ENCODE results near the gene FARS2.
"Not testable (repeated sequence)": the region's sequence is repeated elsewhere in the genome, so short reads cannot be mapped to it uniquely, and the experiment has no call there.

Gene FARS2

DNA sequence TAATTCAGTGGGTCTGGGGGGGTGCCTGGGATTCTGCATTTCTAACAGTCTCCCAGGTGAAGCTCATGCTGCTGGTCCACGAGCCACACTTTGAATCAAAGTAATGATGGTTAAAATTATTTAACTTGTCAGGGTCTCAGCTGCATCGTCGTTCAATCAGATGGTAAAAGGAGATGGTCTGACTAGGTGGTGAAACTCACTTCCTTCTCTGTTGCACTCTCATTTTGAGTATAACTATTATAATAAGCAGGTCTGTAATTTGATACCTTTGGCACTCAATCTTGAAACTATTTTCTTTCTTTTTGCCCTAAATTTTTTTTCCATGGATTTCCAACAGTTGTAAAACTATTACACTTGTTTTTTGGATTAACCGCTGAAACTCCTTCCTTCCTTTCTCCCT is 292.5 kb downstream of the FARS2 start:
- no peak for DNase-seq

- no peak for DNase-seq
These were observed 292.9 kb downstream of the FARS2 start for GRCh38 chr6:5554226-5554625.

GRCh38 chr6:5556011-5556410 is 294.7 kb downstream of the FARS2 start:
- DNase-seq = no peak

DNA sequence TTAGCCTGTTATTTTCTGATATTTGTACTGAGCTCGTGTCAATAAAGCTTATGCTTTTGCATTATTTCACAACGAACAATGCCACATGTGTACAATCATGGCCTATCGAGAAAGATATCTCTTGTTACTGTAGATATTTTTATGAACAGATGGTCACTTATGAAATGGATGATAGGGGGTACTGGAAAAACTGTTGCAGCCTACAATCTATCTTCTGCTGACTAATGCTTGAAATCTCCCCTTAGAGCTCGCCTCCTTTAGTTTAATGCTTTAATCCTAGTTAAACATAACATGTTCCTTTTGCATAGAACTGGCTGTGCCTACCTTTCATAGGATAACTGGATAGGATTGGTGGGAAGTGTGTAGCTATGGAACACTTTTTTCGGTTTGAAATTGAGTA is 296.2 kb downstream of the FARS2 start:
- DNase-seq = no peak

GRCh38 chr6:5559651-5560050 is 298.3 kb downstream of the FARS2 start:
- no peak for DNase-seq

DNA sequence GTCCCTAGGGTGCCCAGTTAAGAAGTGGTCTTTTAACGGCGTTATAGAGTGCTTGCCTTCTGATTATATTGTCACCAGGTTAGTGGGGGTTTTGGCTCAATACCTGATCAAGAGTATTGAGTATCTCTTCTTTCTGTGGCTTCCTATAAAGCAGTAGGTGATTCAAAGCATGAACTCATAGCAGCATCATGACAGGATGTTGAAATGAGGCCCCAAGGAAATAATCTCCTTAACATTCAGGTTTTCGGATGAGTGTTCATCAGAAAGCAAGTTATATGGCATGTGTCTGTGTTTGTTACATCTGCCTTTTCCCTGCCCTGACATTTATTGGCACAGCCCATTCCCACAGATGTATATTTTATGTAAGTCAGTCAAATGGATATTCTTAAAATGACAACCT is 301.0 kb downstream of the FARS2 start:
- no peak for DNase-seq

DNA sequence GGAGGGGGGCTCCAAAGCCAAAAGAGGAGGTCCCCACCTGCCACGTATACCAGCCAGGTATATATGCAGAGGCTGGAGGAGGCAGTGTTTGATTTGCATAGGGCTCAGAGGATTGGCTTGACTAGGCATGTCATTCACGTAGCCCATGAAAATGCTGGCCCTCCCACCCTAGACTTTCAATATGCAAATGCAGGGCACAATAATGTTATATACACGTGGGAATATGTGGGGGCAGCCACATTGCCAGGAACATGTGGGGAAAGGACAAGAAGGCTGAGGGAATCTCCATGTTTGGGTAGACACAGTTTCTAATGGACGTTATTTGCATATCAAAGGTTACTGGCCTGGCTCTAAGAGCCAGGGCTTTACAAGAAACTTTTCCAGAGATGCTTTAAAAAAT is 301.8 kb downstream of the FARS2 start:
- no peak for DNase-seq

- DNase-seq = not testable (repeated sequence)
These were observed 303.4 kb downstream of the FARS2 start for GRCh38 chr6:5564746-5565145.

DNA sequence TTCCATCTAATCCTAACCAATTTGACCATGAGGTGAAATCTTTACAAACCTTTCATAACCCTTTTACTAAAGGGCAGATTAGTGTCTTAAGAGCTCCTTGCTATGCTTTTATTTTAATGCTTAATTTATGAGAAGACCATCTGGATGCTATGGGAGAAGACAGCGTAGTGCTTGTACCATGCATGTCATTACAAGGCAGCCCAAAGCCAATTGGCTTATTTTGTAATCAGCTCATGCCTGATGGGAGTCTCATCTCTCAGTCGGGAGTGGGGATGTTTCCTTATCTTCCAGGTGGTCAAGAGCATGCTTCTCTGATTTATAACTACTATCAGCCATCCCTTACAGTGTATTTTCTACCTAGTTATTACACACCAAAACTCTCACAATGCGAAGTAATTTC is 304.7 kb downstream of the FARS2 start:
- DNase-seq = no peak

GRCh38 chr6:5566718-5567117 is 305.4 kb downstream of the FARS2 start:
- DNase-seq = no peak

GRCh38 chr6:5567352-5567751 is 306.0 kb downstream of the FARS2 start:
- no peak for DNase-seq

DNA sequence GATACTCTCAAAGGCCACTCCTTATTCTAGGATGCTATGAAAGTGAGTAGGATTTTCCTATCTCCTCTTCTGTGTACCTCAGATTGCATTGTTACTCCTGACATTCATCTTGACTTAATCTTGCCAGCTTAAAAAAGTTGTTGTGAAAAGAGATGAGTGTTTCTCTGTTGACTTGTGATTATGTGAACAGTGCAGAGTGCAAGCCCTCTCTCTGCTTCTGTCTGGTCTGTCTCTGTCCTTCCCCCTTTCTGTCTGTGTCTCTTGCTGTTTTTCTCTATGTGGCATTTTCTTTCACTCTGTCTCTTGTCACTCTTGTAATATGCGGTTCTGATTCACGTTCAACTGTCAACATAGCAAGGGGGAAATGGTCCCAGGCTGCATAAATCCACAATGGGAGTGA is 306.6 kb downstream of the FARS2 start:
- no peak for DNase-seq

DNA sequence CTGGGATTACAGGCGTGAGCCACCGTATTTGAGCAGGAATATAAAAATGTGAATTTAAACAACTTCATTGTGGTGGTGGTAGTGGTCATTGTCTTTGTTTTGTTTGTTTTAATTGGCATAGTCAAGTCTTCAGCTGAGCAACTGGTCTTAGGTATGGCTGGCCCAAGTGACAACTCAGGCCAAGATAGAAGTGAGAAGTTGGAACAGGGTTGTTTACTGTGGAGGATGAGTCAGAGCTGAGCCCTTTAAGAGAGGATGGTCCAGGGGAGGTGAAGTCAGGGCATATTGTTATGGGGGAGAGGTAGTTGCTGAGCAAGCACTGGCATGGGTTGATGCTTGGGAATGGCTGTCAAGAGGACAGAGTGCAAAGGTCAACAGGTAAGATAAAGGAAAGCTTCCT is 308.2 kb downstream of the FARS2 start:
- no peak for DNase-seq

DNA sequence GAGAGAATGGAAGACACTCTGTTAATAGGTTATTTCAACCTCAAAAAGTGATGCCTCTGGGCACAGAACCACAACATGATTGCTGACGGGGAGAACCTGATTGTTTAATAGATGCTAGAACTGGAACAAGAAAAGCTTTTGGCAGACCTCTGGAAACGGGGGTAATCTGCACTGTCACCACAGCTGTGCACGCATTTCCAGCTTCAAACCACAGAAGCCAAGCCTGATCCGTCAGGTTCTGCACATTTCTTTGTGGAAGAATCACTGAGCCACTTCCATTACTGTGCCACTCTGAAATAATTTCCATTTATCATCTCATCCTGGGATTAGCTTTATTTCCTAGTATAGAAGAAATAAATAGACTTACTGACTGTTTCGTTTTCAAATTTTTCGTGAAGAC is 309.3 kb downstream of the FARS2 start:
- DNase-seq = no peak

GRCh38 chr6:5580736-5581581 is 319.6 kb downstream of the FARS2 start:
- DNase-seq = peak; percentile 21

DNA sequence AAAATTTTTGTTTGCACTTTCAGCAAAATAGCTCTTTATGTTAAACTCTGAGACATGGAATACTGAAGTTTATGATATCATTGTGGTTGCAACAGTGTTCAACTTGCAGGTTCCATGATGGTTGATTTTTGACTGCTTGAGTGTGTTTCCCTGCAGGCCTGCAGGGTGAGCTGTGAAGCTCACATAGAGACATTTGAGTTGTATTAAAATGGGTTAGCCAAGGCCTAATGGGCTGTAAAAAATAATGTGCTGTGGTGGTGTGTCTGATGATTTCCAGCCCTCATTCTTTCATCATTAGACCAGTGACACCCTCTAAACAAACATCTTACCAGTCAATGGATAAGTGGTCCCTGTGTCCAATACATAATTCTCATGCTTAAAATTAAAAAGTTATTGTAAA is 321.4 kb downstream of the FARS2 start:
- peak; percentile 23 for DNase-seq

GRCh38 chr6:5583528-5583927 is 322.2 kb downstream of the FARS2 start:
- no peak for DNase-seq

DNA sequence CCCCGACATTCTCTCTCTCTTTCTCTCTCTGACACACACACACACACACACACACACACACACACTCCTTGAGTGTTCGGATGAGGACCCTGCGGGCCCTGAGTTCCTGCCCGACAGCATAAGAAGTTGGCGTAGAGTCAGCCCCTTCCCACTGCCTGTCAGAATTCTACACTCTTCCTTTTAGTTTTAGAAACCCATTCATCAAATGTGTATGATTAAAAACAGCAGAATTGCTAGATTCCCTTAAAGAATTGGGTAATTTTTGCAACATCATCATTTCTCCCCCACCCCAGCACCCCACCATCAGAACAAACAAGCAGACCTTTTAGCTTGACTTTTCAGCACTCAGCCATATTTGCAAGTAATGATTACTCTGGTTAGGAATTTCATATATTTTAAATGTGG is 322.8 kb downstream of the FARS2 start:
- no peak for DNase-seq

DNA sequence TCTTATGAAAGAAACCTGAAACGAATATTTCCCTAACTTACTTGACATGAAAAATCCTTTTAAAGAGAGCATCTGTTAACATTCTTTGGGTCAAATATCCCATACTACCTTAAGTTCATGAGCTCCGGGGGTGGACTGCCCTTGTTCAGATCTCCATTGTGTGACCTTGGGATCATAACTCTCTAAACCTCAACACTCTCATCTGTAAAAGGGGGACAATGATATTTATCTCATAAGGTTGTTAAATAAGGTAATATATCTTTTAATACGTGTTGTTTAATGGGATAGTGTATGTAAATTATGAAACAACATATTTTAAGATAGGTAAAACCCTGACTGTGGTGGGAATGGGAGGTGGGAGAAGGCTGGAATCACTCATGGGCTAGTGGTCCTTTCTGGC is 326.3 kb downstream of the FARS2 start:
- no peak for DNase-seq

- no peak for DNase-seq
These were observed 328.3 kb downstream of the FARS2 start for GRCh38 chr6:5589422-5590141.

DNA sequence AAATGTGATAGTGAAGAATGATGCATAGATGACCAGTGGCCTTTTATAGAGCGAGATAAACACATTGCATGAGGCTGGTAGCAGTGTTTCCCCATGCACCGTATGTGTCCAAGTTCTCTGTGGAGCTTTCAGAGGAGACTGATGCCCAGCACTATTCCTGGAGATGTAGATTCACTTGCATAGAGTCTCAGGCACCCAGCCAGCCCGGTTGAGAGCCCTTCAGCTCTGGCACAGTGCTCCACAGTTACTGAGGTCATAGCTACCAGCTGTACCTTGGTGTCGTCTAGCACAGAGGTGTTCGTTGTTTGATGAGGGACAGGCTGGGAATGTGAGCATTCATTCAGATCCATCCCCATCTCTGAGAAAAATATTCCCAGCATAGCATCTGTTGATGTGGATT is 328.9 kb downstream of the FARS2 start:
- no peak for DNase-seq

DNA sequence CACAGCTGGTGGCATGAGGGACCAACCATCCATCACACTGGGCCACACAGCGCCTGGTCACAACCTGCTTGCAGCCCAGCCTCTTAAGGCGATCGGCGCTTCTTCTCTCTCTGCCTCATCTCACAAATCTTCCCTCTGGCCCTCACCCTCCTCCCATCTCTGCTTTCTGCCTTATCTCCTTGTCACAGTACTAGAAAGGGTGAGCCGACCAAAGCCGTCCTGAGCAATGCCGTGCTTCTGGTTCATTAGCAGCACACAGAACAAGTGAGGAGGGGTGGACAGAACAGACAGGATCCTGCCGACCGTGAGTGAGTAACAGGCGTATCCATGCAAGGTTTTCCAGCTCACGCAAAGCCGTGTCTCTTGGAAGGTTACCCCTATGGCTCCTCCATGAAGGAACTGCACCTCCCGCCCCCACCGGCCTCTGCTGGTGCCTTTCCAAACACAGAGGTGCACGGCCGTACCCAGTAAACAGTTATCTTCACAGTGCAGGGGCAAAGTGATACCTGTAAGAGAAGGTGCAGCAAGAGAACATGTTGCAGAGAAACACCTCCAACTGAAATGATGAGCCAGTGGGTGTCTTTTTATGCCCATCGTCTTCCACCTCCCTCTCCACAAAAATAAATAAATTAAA is 331.7 kb downstream of the FARS2 start:
- peak; percentile 49 for DNase-seq

- DNase-seq = no peak
These were observed 333.9 kb downstream of the FARS2 start for GRCh38 chr6:5595184-5595583.

GRCh38 chr6:5597413-5597812 is 336.1 kb downstream of the FARS2 start:
- DNase-seq = no peak
